Measurements from ENCODE around the gene ZNRF3. TPM values are rescaled to one million over a fixed set of nuclear protein-coding genes. Genes with fewer than 3 reads are reported as not detected.

Gene ZNRF3
- total RNA-seq, 1 donor from 2014 or later, result 5.8 TPM

GRCh38 chr22:29030618-29031226 lies 147.3 kb downstream of the ZNRF3 start:
- Mint-ChIP-seq H3K27me3 (ENCODE audit: low read depth, unreplicated experiment) (no peaks in the 10 kb centered on the region), H3K4me1 (ENCODE audit: low read depth, unreplicated experiment) (peaks cover 21% of the 10 kb centered on the region)

GRCh38 chr22:29031227-29032011 lies 148.0 kb downstream of the ZNRF3 start:
- Histone ChIP-seq H3K9ac (ENCODE audit: low read length) (peak overlapping the region; percentile 82), H3K79me2 (ENCODE audit: insufficient read depth, low read length) (no peaks in the 10 kb centered on the region), H3K36me3 (ENCODE audit: insufficient read depth, low read length) (no peaks in the 10 kb centered on the region), H3K4me2 (ENCODE audit: low read length) (peak overlapping the region; percentile 82), H3K27me3 (ENCODE audit: insufficient read depth, low read length) (no peaks in the 10 kb centered on the region), H3K27ac (ENCODE audit: low read depth, low read length) (peak overlapping the region; percentile 97), H3K4me3 (ENCODE audit: insufficient read depth, low read depth, low read length) (peak overlapping the region; percentile 49), H3K4me1 (ENCODE audit: insufficient read depth, low read length) (peaks cover 24% of the 10 kb centered on the region), H3K9me3 (ENCODE audit: insufficient read depth, low read depth, low read length) (no peaks in the 10 kb centered on the region), H2AFZ (ENCODE audit: low read depth, low read length) (peak overlapping the region; percentile 61), H4K20me1 (ENCODE audit: insufficient read depth, low read length) (no peaks in the 10 kb centered on the region)
- DNase-seq (ENCODE audit: low read depth) (peak; percentile 99), FAIRE-seq (peak; percentile 76)
- TF ChIP-seq EZH2 (IDR thresholded peaks at IDR 0.05; ENCODE audit: insufficient read depth, low read length) (no peak), CTCF (IDR thresholded peaks at IDR 0.05; ENCODE audit: insufficient read depth, low read depth, low read length) (no peak)
- H3K27me3 Mint-ChIP-seq (ENCODE audit: low read depth, unreplicated experiment), result no peaks in the 10 kb centered on the region
- H3K4me1 Mint-ChIP-seq (ENCODE audit: low read depth, unreplicated experiment), result peaks cover 21% of the 10 kb centered on the region
- no peaks in the 10 kb centered on the region for H3K9me3 Mint-ChIP-seq (ENCODE audit: unreplicated experiment)
- H3K27ac Mint-ChIP-seq (ENCODE audit: unreplicated experiment), result peak overlapping the region; percentile 99
- peak overlapping the region; percentile 84 for H3K4me3 Mint-ChIP-seq (ENCODE audit: unreplicated experiment)
- H3K36me3 Mint-ChIP-seq (ENCODE audit: low read depth, unreplicated experiment), result no peaks in the 10 kb centered on the region

More at GRCh38 chr22:29030618-29031226, 147.3 kb downstream of the ZNRF3 start:
- no peaks in the 10 kb centered on the region for H4K20me1 ChIP-seq (ENCODE audit: insufficient read depth, low read length)
- no peaks in the 10 kb centered on the region for H3K9me3 ChIP-seq (ENCODE audit: insufficient read depth, low read depth, low read length)
- peak overlapping the region; percentile 37 for H2AFZ ChIP-seq (ENCODE audit: low read depth, low read length)
- TF ChIP-seq CTCF (IDR thresholded peaks at IDR 0.05; ENCODE audit: insufficient read depth, low read depth, low read length) (no peak), EZH2 (IDR thresholded peaks at IDR 0.05; ENCODE audit: insufficient read depth, low read length) (no peak)
- FAIRE-seq, result no peak
- H3K4me2 ChIP-seq (ENCODE audit: low read length), result peak overlapping the region; percentile 82
- Mint-ChIP-seq H3K4me3 (ENCODE audit: unreplicated experiment) (peak overlapping the region; percentile 84), H3K36me3 (ENCODE audit: low read depth, unreplicated experiment) (no peaks in the 10 kb centered on the region), H3K9me3 (ENCODE audit: unreplicated experiment) (no peaks in the 10 kb centered on the region), H3K27ac (ENCODE audit: unreplicated experiment) (peak overlapping the region; percentile 99)
- no peaks in the 10 kb centered on the region for H3K79me2 ChIP-seq (ENCODE audit: insufficient read depth, low read length)
- peak; percentile 87 for DNase-seq (ENCODE audit: low read depth)
- H3K36me3 ChIP-seq (ENCODE audit: insufficient read depth, low read length), result no peaks in the 10 kb centered on the region
- H3K9ac ChIP-seq (ENCODE audit: low read length), result peak overlapping the region; percentile 82
- peaks cover 24% of the 10 kb centered on the region for H3K4me1 ChIP-seq (ENCODE audit: insufficient read depth, low read length)
- peak overlapping the region; percentile 49 for H3K4me3 ChIP-seq (ENCODE audit: insufficient read depth, low read depth, low read length)
- H3K27me3 ChIP-seq (ENCODE audit: insufficient read depth, low read length), result no peaks in the 10 kb centered on the region
- peak overlapping the region; percentile 97 for H3K27ac ChIP-seq (ENCODE audit: low read depth, low read length)
